SK-MEL-5 (cell line): Measurements from ENCODE around the gene CCDC71. TPM values are rescaled to one million over a fixed set of nuclear protein-coding genes. Genes with fewer than 3 reads are reported as not detected.

Experiments
- DNase-seq: peaks from one replicate; pipeline ENCODE4 v3.0.0-alpha.2; 2016; ENCODE audit warnings: low read depth, low spot score
- in situ Hi-C: cut with HindIII; loops from 2 replicates; pipeline ENCODE4 v1.10.0; 2016; ENCODE audit warnings: low sequenced_read_pairs, high pct_unique_total_duplicates, low pct_unique_long_range_greater_than_20kb
- polyA plus RNA-seq, 2 experiments: library from polyadenylated mRNA; depleted of rRNA; stranded (reverse); fragments of >200 nt; gene quantifications; 2 replicates each; pipeline ENCODE4 v1.2.3, GENCODE V29; 2015
- total RNA-seq: library from RNA; depleted of rRNA; stranded (reverse); fragments of >200 nt; shearing (Covaris generic); gene quantifications from 2 replicates; pipeline ENCODE4 v1.2.3, GENCODE V29; 2014; rRNA removed

The CCDC71 gene
- total RNA-seq, result 25.3 and 25.5 TPM in 2 replicates
- polyA plus RNA-seq (2015; cell fraction: cytosol; rRNA removed), result 36.9 and 37.9 TPM in 2 replicates
- 24.7 and 25.7 TPM in 2 replicates for polyA plus RNA-seq (2015; cell fraction: nucleus; rRNA removed)

DNA sequence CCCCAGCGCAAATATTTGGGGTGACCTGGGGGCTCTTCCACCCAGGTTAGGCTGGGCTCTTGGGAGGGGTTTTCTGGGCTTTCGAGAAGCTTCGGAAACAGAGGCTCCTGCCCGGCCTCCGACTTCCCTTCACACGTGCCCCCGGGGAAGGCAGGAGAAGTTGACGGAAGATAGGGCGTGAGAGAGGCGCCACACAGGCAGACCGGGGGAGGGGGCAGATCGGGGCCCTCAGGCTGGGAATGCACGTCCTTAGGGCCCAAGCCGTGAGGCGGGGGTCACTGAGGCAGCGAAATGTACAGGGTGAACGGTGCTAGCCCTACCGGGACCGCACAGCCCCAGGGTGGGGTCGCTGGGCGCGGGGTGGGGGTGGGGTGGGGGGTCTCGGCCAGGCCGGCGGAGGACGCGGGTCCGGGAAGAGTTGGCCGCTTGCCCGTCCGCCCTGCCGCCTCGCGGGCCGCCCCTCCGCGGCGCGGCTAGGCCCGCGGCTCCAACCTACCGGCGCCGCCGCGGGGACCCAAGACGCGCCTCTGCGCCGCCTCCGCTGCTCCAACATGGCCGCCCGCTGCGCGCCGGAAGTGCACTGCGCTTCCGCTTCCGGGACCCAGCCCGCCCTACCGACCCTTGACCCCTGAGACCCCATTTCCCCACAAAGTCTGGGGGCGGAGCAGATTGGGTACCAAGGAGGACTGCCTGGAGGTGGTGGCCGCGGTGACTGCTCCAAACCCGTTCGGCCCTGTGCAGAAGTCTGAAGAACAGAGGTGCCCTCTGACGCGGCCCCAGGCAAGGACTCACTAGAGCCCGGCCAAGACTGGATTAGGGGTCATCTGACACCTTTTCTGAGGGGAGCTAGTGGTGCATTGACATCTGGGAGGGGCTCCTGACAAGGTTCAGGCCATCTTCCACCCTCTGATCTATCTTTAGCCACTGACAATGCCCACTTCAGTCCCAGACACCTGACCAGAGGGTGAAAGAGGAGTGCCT is at the start of gene CCDC71:
CCDC71 (minus strand) TSS at position 561 of the 981 bp plus-strand sequence. CDS start 2,123 bp downstream, outside the sequence.
- peak; percentile 67 for DNase-seq
- in situ Hi-C loops, result no loop called here

DNA sequence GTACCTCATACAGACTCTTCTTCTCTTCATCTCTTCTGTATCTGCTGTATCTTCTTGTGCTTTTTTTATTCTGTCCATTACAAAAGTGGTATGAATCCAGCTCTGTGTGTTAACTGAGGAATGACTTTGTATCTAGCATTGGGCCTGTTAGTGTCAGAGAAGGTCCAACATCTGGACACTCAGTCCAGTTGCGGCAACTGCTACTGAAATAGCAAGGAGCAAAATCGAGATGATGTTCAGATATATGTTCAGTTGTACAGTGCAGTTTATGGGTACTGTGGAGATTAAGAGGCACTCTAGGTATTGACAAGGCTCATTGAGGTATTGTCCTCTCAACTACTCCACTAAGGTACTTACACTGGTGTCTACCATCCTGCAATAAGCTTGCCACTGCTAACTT is 47.9 kb upstream of the CCDC71 start:
- in situ Hi-C loops, result no loop called here
- DNase-seq, result no peak

DNA sequence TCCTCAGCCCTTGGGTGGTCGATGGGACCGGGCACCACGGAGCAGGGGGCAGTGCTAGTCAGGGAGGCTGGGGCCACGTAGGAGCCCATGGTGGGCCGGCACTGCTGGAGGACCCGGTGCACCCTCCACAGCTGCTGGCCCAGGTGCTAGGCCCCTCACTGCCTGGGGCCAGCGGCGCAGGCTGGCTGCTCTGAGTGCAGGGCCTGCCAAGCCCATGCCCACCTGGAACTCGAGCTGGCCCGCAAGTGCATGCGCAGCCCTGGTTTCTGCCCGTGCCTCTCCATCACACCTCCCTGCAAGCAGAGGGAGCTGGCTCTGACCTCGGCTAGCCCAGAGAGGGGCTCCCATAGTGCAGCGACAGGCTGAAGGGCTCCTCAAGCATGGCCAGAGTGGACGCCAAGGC is 47.4 kb upstream of the CCDC71 start:
- DNase-seq, result no peak
- in situ Hi-C loops, result no loop called here

DNA sequence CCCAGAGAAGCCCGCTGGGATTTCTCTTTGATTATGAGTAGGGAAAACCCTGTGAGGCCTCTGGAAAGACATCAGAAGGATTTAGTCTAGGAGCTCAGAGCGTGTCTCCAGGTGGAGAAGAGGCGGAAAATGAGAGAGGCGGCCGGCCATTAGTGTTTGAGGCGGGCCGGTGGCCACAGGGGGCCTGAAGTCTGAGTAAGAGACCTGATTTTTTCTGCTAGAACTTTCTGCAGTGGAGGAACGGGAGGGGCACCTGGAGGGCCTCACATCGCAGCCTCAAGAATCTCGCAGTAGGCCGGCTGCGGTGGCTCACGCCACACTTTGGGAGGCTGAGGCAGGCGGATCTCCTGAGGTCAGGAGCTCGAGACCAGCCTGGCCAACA is 33.8 kb upstream of the CCDC71 start:
- in situ Hi-C loops, result no loop called here
- DNase-seq, result no peak

DNA sequence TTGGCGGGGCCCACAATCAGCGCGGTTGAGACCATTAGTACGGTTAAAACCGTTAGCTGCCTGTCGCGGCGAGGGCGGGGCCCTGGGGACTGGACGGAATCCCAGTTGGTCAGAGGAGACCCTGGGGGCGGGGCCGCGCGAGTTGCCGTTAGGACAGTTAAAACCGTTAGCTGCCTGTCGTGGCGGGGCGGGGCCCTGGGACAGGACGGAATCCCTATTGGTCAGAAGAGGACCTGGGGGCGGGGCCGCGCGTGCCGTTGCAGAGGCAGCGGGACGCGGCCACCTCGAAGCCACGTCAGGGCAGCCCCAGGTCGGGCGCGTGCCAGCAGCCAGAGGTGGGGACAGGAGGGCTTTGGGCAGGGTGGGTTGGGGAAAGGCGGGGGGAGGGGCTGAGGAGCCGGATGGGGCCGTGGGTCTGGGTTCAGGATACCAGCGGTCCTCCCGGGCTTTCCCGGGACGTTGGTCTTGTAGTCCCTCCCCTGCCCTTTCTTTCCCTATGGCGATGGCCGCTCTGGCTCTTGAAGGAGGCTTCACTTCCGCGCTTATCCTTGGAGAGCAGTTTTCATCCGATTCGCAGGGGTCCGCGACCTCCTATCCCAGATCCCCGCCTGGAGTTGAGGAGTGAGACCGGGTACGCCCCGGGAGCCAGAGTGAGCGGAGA is 33.2 kb upstream of the CCDC71 start:
- no peak for DNase-seq
- in situ Hi-C loops, result no loop called here

DNA sequence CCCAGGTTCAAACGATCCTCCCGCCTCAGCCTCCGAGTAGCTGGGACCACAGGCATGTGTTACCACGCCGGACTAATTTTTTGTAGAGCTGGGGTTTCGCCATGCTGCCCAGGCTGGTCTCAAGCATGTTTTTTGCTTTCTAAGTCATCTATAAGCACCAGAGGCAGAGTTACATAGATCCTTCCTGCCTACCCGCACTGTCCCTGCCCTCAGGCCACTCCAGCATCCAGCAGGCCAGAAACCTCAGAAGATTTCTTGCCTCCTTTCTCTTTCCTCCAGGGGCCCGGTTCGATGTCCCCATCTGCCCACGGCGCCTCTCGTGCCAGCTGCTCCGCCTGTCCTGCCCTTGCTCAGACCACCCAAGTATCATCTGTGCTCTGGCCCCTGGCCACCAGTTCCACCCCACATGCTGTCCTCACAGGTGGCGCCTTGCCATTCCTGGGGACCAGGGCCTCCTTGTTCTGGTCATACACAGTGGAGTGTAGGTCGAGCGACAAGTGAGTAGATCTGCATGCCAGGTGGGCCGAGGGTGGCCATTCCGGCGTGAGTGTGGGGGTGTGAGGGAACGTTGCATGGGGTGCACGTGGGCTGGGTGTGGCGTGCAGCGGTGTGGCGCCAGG is 32.6 kb upstream of the CCDC71 start:
- DNase-seq, result no peak
- in situ Hi-C loops, result no loop called here

DNA sequence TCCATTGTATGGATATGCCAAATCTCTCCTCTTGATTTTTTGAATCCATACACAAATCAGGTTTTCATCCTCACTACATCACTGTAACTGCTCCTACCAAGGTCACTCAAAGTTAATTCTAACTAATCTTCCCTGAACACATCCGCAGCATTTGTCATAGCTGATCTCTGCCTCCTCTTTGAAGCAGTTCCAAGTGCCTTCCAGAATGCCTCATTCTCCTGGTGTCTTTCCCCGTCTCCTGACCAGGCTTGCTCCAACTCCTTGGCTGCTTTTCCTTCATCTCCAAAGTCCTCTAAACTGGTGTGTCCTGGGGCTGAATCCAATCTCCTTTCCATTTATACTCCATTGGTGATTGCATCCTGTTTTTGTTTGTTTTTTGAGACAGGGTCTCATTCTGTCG is 32.0 kb upstream of the CCDC71 start:
- DNase-seq, result no peak
- in situ Hi-C loops, result no loop called here

DNA sequence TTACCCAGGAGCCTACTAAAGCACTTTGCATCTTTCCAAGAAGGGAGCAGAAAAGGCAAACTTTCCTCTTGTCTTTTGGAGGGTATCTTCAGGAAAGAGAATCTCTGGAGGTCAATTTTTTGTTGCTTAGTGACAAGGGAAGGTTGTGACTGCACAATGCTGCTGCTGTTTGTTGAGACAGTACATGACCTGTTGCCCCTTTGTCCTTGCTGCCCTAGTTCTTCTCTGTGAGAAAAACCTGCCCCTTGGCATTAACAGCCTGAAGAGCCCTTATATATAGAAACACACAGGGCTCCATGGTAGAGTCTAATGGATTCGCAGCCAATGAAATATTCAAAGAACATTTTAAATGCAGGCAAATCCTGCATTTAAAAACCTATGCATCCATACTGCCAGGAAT is 25.6 kb upstream of the CCDC71 start:
- no peak for DNase-seq
- in situ Hi-C loops, result no loop called here

DNA sequence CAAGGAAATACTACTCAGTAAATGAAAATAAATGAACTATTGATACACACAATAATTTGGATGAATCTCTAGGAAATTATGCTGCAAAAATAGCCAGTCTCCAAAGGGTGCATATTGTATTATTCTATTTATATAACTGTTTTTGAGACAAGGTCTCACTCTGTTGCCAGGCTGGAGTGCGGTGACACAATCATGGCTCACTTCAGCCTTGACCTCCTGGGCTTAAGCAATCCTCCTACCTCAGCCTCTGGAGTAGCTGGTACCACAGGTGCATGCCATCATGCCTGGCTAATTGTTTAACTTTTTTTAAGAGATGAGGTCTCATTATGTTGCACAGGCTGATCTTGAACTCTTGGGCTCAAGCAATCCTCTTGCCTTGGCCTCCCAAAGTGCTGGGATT is 17.7 kb upstream of the CCDC71 start:
- DNase-seq, result no peak
- in situ Hi-C loops, result no loop called here

DNA sequence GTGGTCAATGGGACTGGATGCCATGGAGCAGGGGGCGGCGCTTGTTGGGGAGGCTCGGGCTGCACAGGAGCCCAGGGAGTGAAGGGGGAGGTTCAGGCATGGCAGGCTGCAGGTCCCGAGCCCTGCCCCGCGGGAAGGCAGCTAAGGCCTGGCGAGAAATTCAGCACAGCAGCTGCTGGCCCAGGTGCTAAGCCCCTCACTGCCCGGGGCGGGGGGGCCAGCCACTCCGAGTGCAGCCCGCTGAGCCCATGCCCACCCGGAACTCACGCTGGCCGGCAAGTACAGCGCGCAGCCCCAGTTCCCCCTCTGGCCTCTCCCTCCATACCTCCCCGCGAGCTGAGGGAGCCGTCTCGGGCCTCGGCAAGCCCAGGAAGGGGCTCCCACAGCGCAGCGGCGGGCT is 16.6 kb upstream of the CCDC71 start:
- DNase-seq, result no peak
- in situ Hi-C loops, result no loop called here

DNA sequence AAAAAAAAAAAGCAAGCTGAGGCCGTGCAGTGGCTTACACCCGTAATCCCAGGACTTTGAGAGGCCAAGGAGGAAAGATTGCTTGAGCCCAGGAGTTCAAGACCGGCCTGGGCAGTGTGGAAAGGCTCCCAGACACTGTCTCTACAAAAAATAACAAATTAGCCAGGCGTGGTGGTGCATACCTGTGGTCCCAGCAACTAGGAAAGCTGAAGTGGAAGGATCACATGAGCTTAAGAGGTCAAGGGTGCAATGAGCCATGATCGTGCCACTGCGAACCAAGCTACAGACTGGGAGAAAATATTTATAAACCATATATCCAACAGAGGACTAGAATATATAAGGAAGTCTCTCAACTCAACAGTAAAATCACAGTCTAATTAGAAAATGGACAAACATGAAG is 15.2 kb upstream of the CCDC71 start:
- in situ Hi-C loops, result no loop called here
- DNase-seq, result no peak

DNA sequence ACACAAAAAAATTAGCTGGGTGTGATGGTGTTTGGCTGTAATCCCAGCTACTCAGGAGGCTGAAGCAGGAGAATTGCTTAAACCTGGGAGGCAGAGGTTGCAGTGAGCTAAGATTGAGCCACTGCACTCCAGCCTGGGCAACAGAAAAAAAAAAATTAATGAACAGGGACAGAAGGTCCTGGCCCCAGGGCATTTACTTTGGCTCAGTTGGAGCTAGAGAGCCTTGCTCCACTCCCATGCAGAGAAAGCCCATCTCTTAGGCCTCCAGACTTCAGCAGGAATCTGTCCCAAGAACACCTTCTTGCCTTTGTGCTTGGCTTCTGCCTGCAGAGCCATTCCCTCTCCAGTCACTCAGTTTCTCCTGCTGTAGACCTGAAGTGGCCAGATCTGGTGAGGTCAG is 14.0 kb upstream of the CCDC71 start:
- in situ Hi-C loops, result no loop called here
- no peak for DNase-seq

DNA sequence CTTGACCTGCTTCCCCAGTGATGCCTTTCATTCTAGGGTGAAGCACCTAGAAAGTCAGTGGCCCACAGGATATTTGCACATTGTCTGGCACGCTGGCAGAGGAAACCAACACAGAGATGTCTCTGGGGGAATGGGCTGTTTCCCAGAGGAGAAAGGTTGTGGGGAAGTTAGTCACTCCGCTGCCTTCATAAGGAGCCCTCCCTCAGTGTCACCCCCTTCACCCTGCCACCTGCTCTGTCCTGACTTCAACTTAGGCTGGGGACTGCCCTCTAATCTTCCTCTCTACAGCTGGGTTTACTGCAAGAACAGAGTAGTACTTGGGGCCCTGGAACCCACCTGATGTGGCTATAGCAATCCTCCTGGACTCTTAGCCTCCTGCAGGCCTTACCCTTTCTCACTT is 10.9 kb upstream of the CCDC71 start:
- no peak for DNase-seq
- in situ Hi-C loops, result no loop called here

DNA sequence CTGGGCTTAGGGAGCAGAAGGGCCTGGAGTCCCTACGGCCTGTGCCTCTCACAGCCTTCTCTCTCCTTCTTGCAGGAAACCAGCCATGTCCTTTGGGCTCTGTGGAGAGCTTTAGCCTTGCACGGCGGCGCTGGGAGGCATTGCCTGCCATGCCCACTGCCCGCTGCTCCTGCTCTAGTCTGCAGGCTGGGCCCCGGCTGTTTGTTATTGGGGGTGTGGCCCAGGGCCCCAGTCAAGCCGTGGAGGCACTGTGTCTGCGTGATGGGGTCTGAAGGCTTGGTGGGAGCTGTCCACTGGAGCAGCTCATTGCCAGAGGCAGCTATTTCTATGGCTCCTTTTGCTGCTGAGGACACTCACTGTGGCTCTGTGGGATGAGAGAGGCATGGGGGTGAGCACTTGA is 9.4 kb upstream of the CCDC71 start:
- no peak for DNase-seq
- in situ Hi-C loops, result no loop called here

DNA sequence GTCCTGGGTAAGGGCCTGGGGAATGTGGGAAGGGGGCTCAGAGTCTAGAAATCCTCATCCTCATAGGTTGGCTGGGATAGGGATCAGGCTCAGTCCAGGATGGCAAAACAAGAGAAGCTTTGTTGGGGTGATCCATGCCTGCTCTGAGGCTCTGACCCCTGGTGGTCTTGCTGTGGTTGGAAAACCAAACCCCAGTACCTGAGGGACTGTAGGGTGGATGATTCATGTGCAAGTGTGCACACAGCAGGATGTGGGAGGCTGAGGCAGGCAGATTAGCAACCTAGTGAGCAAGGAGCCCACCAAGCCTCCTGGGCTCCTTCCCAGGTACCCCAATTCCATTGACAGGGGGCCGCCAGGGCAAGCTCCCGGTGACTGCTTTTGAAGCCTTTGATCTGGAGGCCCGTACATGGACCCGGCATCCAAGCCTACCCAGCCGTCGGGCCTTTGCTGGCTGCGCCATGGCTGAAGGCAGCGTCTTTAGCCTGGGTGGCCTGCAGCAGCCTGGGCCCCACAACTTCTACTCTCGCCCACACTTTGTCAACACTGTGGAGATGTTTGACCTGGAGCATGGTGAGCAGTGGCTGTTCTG is 8.4 kb upstream of the CCDC71 start:
- in situ Hi-C loops, result no loop called here
- no peak for DNase-seq

DNA sequence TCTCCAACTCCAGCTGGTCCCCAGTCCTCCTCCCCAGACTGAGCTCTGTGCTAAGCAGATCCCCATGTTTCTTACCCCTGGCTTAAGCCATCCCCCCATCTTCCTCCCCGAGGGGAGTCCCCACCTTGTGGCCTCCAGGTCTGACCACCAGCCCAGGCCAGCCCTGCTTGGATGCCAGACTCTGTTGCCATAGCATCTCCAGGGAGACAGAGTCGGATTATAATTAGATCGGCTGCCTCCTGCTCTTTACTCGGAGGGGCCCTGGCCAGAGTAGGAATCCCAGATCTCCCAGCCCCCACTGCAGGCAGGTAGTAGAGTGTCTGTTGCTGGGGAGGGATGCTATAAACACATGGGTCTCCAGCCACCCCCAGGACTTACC is 7.7 kb upstream of the CCDC71 start:
- no peak for DNase-seq
- in situ Hi-C loops, result no loop called here

DNA sequence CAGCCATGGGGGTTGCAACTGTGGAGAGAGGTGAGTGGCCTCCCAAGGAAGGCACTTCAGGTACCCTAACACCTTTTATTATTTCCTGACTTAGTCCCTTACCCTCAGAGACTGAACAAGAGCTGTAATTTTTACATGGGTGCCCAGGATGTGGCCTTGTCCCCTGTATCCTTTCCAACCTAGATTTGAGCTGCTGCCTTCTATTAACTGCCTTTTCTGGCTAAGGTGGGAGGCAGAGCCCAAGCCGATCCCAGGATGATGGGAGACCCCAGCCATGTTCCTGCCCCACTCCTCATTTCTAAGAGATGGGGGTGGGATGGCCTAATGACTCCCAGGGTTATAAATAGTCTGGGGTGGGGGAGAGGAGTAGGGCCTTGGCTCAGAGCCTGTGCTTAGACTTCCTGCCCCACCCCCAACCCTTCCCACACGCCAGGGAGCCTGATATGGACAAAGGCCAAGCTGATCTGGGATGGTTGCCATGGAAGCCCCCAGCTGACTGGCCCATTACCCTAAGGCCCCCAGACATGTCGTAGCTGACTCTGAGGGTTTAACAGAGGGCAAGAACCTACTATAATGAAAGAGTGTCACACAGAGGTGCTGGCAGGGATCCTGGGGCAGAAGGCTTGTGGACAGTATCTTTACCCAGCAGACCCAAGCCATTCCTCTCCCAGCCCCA is 7.1 kb upstream of the CCDC71 start:
- DNase-seq, result peak; percentile 15
- in situ Hi-C loops, result no loop called here
